Suppressor macrophage treated with lipopolysaccharide for 1 hour (primary cell): ENCODE measurements around the gene PLEKHA4.
A peak's percentile ranks its signal among the peaks of the same experiment; 100 is the strongest.
"Not testable (repeated sequence)": the region's sequence is repeated elsewhere in the genome, so short reads cannot be mapped to it uniquely, and the experiment has no call there.

Experiments
- DNase-seq, 3 donors: peaks; one replicate each; pipeline ENCODE4 v3.0.0-alpha.2; 2020 to 2022

PLEKHA4 gene

GRCh38 chr19:48868114-48868886 is at the start of gene PLEKHA4:
Gene PLEKHA4, minus strand, starts transcription at chr19:48868617. Its CDS starts 997 bp downstream, at chr19:48867620.
- DNase-seq = peak; percentile 76 to 85 (median 84)

- peak in 1 of 3 donors; percentile 13 for DNase-seq
Observed at GRCh38 chr19:48918071-48918470, 49.7 kb upstream of the PLEKHA4 start.

- peak in 1 of 3 donors; percentile 14 for DNase-seq
Observed at GRCh38 chr19:48915757-48916156, 47.3 kb upstream of the PLEKHA4 start.

GRCh38 chr19:48914181-48914580 is 45.8 kb upstream of the PLEKHA4 start:
- no peak for DNase-seq

GRCh38 chr19:48913114-48913889 is 44.9 kb upstream of the PLEKHA4 start:
- DNase-seq = peak in 2 of 3 donors; percentile 27 to 36

GRCh38 chr19:48910803-48911202 is 42.4 kb upstream of the PLEKHA4 start:
- no peak for DNase-seq

GRCh38 chr19:48909424-48910077 is 41.1 kb upstream of the PLEKHA4 start:
- not testable (repeated sequence) for DNase-seq

- DNase-seq = peak; percentile 18 to 54 (median 36)
Observed at GRCh38 chr19:48907671-48908070, 39.3 kb upstream of the PLEKHA4 start.

GRCh38 chr19:48906324-48906723 is 37.9 kb upstream of the PLEKHA4 start:
- DNase-seq = no peak

GRCh38 chr19:48905664-48906063 is 37.2 kb upstream of the PLEKHA4 start:
- peak in 1 of 3 donors; percentile 17 for DNase-seq

GRCh38 chr19:48903788-48904187 is 35.4 kb upstream of the PLEKHA4 start:
- DNase-seq = not testable (repeated sequence)

GRCh38 chr19:48902291-48902690 is 33.9 kb upstream of the PLEKHA4 start:
- DNase-seq = peak in 1 of 3 donors; percentile 17

- DNase-seq = peak; percentile 61 to 70 (median 70)
Observed at GRCh38 chr19:48900477-48901406, 32.3 kb upstream of the PLEKHA4 start.

- peak; percentile 99 for DNase-seq
Observed at GRCh38 chr19:48899781-48900476, 31.5 kb upstream of the PLEKHA4 start, which contains the start of gene NUCB1. Gene NUCB1, plus strand, starts transcription at chr19:48900312. Its CDS starts 485 bp downstream, at chr19:48900797.

- DNase-seq = not testable (repeated sequence)
Observed at GRCh38 chr19:48899386-48899749, 31.0 kb upstream of the PLEKHA4 start.

GRCh38 chr19:48897181-48897580 is 28.8 kb upstream of the PLEKHA4 start:
- no peak for DNase-seq

GRCh38 chr19:48896191-48896720 is 27.8 kb upstream of the PLEKHA4 start:
- DNase-seq = peak in 2 of 3 donors; percentile 21 to 48

GRCh38 chr19:48895226-48895625 is 26.8 kb upstream of the PLEKHA4 start:
- no peak for DNase-seq

GRCh38 chr19:48890551-48890950 is 22.1 kb upstream of the PLEKHA4 start:
- no peak for DNase-seq

GRCh38 chr19:48889496-48889895 is 21.1 kb upstream of the PLEKHA4 start:
- DNase-seq = not testable (repeated sequence)
